Central memory CD8-positive, alpha-beta T cell (primary cell): Measurements from ENCODE around the gene NXPE3.
A peak's percentile ranks its signal among the peaks of the same experiment; 100 is the strongest.
"Not testable (repeated sequence)": the region's sequence is repeated elsewhere in the genome, so short reads cannot be mapped to it uniquely, and the experiment has no call there.

Experiments used
- ATAC-seq: fragments of 150-1000 bp; cut with Tn5 transposase; replicated peaks from 2 replicates; pipeline ENCODE4 v1.10.0; 2022; ENCODE audit warnings: mild to moderate bottlenecking, moderate FRiP score, moderate number of reproducible peaks; ENCODE audit not compliant: poor library complexity, severe bottlenecking; ENCODE audit errors: extremely low read depth
- DNase-seq, 2 donors: peaks; one replicate each; pipeline ENCODE4 v3.0.0; 2021; ENCODE audit warnings: low spot score in 2 of 2
- H3K27ac Mint-ChIP-seq: one replicate; pipeline ENCODE4 v1.8.0; 2022; ENCODE audit warnings: low read depth, mild to moderate bottlenecking, moderate library complexity, mixed read lengths
- H3K27me3 Mint-ChIP-seq: one replicate; pipeline ENCODE4 v1.8.0; 2022; ENCODE audit warnings: mixed read lengths
- H3K36me3 Mint-ChIP-seq: one replicate; pipeline ENCODE4 v1.8.0; 2022; ENCODE audit warnings: mild to moderate bottlenecking, moderate library complexity, mixed read lengths; ENCODE audit not compliant: insufficient read depth
- H3K4me1 Mint-ChIP-seq: one replicate; pipeline ENCODE4 v1.8.0; 2022; ENCODE audit warnings: mixed read lengths
- H3K4me3 Mint-ChIP-seq: one replicate; pipeline ENCODE4 v1.8.0; 2022; ENCODE audit warnings: mild to moderate bottlenecking, moderate library complexity, mixed read lengths
- H3K9me3 Mint-ChIP-seq: one replicate; pipeline ENCODE4 v1.8.0; 2022; ENCODE audit warnings: mixed read lengths

NXPE3 gene

GRCh38 chr3:101862416-101863165, 83.6 kb downstream of the NXPE3 start:
- Mint-ChIP-seq H3K4me1 (peaks cover 2% of the 10 kb centered on the region), H3K27me3 (no peaks in the 10 kb centered on the region), H3K27ac (peak overlapping the region; percentile 47), H3K9me3 (no peaks in the 10 kb centered on the region), H3K4me3 (no peak overlapping the region), H3K36me3 (peaks cover 53% of the 10 kb centered on the region)
- DNase-seq (no peak), ATAC-seq (peak; percentile 35)

DNA sequence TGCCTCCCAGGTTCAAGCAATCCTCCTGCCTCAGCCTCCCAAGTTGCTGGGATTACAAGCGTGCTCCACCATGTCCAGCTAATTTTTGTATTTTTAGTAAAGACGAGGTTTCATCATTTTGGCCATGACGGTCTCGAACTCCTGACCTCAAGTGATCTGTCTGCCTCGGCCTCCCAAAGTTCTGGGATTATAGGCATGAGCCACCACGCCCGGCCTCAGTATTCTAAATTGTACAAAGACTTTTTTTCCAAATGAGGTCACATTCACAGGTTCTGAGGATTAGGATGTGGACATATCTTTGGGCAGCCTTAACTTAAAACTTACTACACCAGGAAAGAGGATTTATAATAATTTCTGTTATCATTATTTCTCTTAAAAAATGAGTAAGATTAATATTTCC, 85.9 kb downstream of the NXPE3 start:
- not testable (repeated sequence) for H3K9me3 Mint-ChIP-seq, H3K27ac Mint-ChIP-seq, H3K4me3 Mint-ChIP-seq, ATAC-seq, H3K4me1 Mint-ChIP-seq, DNase-seq, H3K27me3 Mint-ChIP-seq
- H3K36me3 Mint-ChIP-seq = peaks cover 32% of the 10 kb centered on the region

DNA sequence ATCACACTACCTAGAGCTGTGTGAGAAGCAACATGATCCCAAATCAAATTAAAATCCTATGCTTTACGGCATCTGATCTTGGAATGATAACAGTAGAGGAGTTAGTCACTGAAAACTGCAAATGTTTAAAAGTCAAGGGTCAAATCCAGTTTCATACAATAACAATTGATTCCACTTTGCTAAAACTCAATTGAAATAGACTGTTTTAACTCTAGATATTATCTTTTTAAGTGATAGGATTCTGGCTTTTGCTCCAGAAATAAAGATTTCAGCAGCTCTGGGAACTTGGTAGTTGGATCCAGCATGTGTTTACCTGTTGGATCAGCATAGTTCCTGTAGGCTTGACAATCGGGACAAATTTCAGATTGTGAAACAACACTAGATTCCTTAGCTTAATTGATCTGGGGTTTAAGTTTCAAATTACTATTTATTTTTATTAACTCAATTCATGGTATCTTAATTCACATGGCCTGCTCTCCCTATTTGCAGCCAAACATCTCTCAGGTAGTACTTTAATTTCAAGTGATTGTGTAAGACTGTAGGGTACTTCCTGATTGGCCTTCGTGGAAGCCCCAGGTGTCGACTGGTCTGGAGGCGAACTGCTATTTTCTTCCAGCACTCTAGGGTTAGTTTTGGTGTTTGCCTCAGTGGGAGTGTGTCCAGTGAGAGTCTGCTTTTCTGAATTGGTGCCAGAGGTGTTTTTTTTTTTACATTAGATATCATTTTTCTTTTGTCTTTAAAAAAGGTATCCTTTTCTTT, 86.9 kb downstream of the NXPE3 start:
- no peaks in the 10 kb centered on the region for H3K27me3 Mint-ChIP-seq
- H3K4me1 Mint-ChIP-seq = no peaks in the 10 kb centered on the region
- no peaks in the 10 kb centered on the region for H3K9me3 Mint-ChIP-seq
- H3K36me3 Mint-ChIP-seq = peaks cover 24% of the 10 kb centered on the region
- ATAC-seq = no peak
- no peak overlapping the region for H3K4me3 Mint-ChIP-seq
- no peak overlapping the region for H3K27ac Mint-ChIP-seq
- no peak for DNase-seq

GRCh38 chr3:101867511-101867910, 88.5 kb downstream of the NXPE3 start:
- no peaks in the 10 kb centered on the region for H3K27me3 Mint-ChIP-seq
- H3K4me1 Mint-ChIP-seq = no peaks in the 10 kb centered on the region
- no peaks in the 10 kb centered on the region for H3K9me3 Mint-ChIP-seq
- no peak overlapping the region for H3K4me3 Mint-ChIP-seq
- H3K36me3 Mint-ChIP-seq = peaks cover 10% of the 10 kb centered on the region
- peak overlapping the region; percentile 0 for H3K27ac Mint-ChIP-seq
- ATAC-seq (no peak), DNase-seq (no peak)

- H3K9me3 Mint-ChIP-seq = no peaks in the 10 kb centered on the region
- H3K4me1 Mint-ChIP-seq = no peaks in the 10 kb centered on the region
- ATAC-seq (no peak), DNase-seq (no peak)
- peak overlapping the region; percentile 0 for H3K27ac Mint-ChIP-seq
- H3K4me3 Mint-ChIP-seq = no peak overlapping the region
- H3K27me3 Mint-ChIP-seq = no peaks in the 10 kb centered on the region
- peaks cover 6% of the 10 kb centered on the region for H3K36me3 Mint-ChIP-seq
Measured at GRCh38 chr3:101867996-101868395, 89.0 kb downstream of the NXPE3 start.

GRCh38 chr3:101868534-101869464, 89.8 kb downstream of the NXPE3 start:
- peak; percentile 24 for ATAC-seq
- Mint-ChIP-seq H3K4me3 (no peak overlapping the region), H3K36me3 (peaks cover under 1% of the 10 kb centered on the region), H3K27me3 (no peaks in the 10 kb centered on the region), H3K27ac (no peak overlapping the region), H3K9me3 (no peaks in the 10 kb centered on the region), H3K4me1 (no peaks in the 10 kb centered on the region)
- no peak for DNase-seq

DNA sequence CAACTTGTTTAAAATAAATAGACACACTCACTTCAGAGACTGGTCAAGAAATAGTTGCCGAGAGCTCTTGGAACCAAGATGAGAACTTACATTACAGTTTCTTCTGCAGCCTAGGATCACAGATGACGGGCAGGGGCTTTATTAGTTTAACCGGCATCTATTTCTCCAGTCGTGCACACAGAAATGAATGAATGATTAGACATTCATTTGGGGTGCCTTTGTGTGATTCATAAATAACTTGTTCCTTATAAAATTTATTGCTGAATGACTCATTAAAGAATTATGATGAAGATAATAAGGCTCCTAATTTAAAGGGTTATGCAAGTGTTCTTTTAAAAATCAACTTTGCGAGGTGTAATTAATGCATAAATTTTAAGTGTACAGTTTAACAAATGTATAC, 91.1 kb downstream of the NXPE3 start:
- Mint-ChIP-seq H3K27ac (no peak overlapping the region), H3K4me3 (no peak overlapping the region), H3K36me3 (no peaks in the 10 kb centered on the region), H3K27me3 (no peaks in the 10 kb centered on the region), H3K4me1 (no peaks in the 10 kb centered on the region), H3K9me3 (no peaks in the 10 kb centered on the region)
- DNase-seq (no peak), ATAC-seq (no peak)

GRCh38 chr3:101873619-101874018, 94.6 kb downstream of the NXPE3 start:
- no peak overlapping the region for H3K4me3 Mint-ChIP-seq
- H3K36me3 Mint-ChIP-seq = no peaks in the 10 kb centered on the region
- H3K4me1 Mint-ChIP-seq = no peaks in the 10 kb centered on the region
- no peaks in the 10 kb centered on the region for H3K27me3 Mint-ChIP-seq
- no peak overlapping the region for H3K27ac Mint-ChIP-seq
- H3K9me3 Mint-ChIP-seq = no peaks in the 10 kb centered on the region
- ATAC-seq (no peak), DNase-seq (no peak)

GRCh38 chr3:101876142-101876541, 97.1 kb downstream of the NXPE3 start:
- Mint-ChIP-seq H3K4me3 (no peak overlapping the region), H3K27ac (no peak overlapping the region), H3K27me3 (no peaks in the 10 kb centered on the region), H3K4me1 (no peaks in the 10 kb centered on the region), H3K36me3 (peaks cover 2% of the 10 kb centered on the region), H3K9me3 (no peaks in the 10 kb centered on the region)
- ATAC-seq = no peak
- no peak for DNase-seq
